GM19467 (cell line): Measurements from ENCODE around the gene HMMR.

Experiments
- ATAC-seq: cut with Tn5 transposase; IDR thresholded peaks from one replicate; pipeline ENCODE4 v1.9.1; 2021; ENCODE audit warnings: mild to moderate bottlenecking, moderate library complexity; ENCODE audit not compliant: unreplicated experiment

HMMR gene

DNA sequence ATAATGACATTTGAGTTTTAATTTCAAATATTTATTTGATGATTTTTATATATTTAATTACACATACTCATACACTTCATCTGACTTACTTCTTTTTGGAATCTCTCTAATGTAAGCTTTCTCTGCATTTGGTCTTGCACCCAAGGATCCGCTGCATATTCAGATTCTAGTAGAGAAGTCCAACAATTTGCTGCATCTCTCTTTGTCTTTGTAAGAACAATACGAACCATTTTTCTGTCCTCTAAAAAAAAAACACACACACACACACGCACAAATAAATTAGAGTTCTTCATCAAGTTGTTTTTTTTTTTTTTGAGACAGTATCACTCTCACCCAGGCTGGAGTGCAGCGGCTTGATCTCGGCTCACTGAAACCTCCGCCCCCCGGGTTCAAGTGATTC is 3.6 kb upstream of the HMMR start:
- ATAC-seq, result no peak

- ATAC-seq, result no peak
These were observed 1.6 kb upstream of the HMMR start for GRCh38 chr5:163458778-163459385.

DNA sequence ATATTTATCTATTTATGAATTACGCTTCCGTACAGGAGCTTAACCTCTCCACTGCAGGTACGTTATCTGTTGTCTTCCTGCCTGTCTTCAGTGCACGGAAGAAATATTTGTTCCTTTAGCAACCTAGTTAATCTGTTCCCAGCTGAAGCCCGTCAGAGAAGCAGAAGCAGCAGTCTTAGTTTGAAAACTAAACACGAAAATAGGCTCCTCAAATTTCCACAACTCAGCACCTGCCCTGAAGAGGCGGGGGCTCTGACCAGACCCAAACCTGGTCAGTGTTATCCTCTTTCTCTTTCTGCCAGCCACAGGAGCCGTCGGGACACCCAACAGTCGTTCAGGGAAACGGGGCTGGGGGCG is 992 bp upstream of the HMMR start:
- ATAC-seq, result peak; percentile 1

DNA sequence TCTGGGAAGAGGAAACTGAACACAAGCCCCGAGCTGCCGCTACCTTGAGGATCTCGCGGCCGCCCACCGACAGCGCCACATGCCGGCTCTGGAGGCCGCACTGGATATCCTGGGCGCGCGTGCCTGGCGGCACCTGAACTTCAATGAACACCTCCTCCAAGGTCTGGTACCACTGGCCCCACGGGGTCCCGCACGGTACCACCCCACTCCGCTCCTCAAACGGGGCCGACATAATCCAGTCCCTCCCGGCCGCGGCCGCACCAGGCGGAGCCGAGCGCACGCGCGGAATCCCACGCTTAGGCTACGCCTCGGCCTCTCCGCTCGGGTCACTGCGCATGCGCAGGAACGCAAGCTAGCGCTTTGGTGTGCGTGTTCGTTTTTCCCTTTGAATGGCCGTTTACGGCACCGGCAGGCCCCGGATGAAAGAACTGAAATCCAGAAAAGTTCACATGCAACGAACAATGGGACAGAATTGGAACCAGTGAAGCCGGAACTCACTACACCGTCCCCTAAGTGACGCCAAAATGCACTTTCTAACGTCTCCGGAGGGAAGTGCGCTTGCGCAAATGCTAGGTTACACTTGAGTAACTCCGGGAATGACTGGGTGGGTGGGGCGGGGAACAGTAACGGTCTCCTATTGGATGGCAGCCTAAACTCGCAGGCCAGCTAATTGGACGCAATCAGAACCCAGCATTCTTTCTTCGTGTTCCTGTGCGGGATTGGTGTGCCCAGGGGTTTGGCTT is 442 bp upstream of the HMMR start, which contains the start of gene NUDCD2:
NUDCD2 (minus strand) TSS at position 284 of the 743 bp plus-strand sequence; CDS start at position 232, 52 bp downstream.
- peak; percentile 83 for ATAC-seq

- ATAC-seq, result no peak
These were observed 2.6 kb downstream of the HMMR start for GRCh38 chr5:163463063-163463435.

DNA sequence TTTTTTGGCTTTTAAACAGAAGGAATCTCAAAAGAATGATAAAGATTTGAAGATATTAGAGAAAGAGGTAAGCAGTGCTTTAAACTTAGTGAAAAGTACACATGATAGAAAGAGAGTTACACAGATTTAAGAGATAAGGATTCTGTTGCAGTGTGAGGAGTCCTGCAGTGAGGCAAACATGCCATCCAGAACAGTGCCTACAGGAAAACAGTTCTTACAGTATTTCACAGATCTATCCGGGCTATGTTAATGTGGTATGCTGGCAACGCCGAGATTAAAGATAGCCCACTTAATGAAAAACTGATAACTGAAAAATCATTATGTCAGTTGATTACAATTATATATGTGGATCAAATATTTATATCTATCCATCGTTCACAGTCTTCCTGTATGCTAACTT is 7.2 kb downstream of the HMMR start:
- ATAC-seq, result no peak

DNA sequence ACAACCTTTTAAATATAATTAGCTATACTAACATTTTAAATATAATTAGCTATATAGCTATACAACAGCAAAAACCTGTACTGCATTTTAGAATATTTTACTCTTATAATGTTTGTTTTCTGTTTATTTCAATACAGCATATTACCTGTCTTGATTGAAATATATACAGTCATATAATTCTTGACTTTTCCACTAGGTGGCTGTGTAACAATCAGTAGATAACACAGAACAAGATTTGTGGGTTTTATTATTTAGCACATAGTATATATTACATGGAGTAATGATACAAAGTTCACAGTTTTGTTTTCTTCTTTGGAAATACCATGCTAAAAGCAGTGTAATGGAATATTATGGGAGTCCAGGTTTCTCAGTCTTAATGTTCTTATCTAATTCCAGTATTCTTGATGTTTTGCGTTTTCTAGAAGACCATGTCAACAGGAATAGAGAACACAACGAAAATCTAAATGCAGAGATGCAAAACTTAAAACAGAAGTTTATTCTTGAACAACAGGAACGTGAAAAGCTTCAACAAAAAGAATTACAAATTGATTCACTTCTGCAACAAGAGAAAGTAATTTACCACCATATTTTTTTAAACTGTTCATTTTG is 13.3 kb downstream of the HMMR start:
- no peak for ATAC-seq

GRCh38 chr5:163475411-163475810 is 15.0 kb downstream of the HMMR start:
- ATAC-seq, result no peak

- ATAC-seq, result no peak
These were observed 17.9 kb downstream of the HMMR start for GRCh38 chr5:163478126-163478981.

- no peak for ATAC-seq
These were observed 18.5 kb downstream of the HMMR start for GRCh38 chr5:163478982-163479271.

GRCh38 chr5:163489055-163489744 is 28.8 kb downstream of the HMMR start:
- no peak for ATAC-seq

DNA sequence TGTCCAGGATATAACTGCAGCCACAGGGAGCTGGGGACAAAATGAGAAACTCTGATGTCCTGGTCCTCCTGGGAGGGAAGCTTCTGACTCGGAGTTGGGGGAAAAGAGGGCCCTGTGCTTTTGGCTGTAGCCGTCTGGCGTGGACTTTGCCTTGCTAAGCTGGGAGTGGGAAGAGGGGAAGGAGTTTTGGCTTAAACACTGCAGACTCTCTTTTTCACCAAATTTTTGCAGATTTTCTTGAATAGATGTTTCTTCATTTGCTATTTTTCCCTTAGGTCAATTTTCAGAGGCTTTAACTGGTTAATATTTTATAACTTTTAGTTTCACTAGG is 29.3 kb downstream of the HMMR start:
- no peak for ATAC-seq

DNA sequence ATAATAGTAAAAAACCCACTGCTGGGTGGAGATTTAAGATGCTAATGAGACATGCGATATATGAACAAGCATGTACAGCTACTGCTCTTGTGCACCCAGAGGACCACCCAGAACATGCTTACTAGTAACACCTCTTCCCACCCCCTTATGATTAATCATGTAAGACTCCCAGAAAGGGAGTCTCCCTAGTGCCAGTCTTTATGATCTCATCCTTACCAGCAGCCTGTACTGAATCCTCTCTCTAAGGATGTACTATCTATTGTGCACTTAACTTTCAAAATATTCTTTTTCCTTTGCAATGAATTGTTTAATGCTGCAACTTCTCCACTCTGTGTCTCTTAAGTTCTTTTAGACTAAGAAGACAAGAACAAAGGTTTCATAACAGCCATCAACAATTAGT is 35.9 kb downstream of the HMMR start:
- no peak for ATAC-seq

DNA sequence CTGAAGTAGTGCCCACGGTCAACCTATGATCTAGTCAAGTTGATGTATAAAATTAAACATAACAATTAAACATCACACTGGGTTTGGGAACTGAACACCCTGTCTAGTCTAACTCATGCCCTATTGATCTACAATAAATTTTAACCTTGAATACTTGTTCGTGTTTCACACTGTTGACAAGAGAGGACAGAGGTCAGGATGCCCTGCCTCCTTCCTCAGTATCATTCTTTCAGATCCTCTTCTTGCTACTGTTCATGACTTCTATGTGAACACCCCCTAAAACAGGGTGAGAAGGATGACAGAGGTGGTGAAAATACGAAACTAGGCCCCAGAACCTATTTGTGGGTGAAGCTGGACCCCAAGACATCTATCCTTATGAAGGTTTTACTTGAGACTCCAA is 36.9 kb downstream of the HMMR start:
- no peak for ATAC-seq

DNA sequence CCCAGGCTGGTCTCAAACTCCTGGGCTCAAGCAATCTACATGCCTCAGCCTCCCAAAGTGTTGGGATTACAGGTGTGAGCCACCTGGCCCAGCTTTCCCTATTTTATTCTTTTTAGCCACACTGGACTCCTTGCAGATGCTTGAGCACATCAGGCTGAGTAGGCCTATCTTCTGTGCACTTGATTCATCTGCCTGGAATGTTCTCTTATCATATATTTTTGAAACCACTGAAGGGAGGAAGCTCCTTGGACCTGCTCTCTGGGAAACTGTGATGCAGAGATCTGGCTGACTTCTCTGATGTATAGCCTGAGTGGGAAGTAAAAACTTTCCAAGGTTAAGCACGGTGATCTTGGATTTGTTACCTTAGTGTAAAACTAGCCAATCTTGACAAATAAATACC is 38.5 kb downstream of the HMMR start:
- ATAC-seq, result no peak

GRCh38 chr5:163502521-163502920 is 42.1 kb downstream of the HMMR start:
- ATAC-seq, result no peak

GRCh38 chr5:163503106-163504078 is 43.0 kb downstream of the HMMR start:
- ATAC-seq, result no peak

DNA sequence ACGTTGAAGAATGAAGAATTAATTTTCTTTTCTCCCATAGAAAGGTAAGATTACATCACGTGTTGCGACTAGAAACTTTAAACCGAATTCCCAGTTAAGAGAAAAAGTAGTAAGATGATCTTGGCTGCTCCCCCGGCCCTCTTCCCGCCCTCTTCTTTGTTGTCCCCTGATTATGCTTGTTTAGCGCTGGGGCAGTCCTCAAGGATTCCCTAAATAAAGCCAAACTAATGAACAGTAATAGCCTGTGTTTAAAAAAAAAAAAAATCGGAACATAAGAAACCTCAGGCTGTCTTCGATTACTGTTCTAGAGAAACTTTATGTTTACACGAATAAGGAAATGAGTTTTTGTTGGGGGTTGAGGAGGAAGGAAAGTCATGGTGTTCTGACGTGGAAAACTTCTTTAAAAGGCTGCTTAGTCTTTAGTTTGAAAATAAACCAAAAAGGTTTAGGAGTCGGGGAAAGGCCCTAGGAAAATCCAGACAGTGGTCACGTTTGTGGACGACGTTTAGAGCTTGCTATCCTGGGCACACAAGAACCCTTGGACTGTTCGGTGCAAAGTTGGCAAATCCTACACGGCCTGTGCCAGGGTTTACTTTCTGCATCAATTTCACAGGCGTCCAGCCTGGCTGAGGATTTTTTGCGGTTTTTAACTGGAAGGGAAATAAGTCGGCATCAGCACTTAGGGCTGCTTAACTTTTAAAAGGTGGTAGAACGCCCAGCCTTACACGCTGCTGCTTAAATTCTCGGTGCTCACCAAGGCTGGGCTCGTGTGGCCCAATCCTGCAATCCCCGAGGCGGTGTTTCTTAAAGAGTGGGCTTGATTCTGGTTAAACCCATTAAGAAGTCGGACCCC is 43.9 kb downstream of the HMMR start:
- no peak for ATAC-seq

DNA sequence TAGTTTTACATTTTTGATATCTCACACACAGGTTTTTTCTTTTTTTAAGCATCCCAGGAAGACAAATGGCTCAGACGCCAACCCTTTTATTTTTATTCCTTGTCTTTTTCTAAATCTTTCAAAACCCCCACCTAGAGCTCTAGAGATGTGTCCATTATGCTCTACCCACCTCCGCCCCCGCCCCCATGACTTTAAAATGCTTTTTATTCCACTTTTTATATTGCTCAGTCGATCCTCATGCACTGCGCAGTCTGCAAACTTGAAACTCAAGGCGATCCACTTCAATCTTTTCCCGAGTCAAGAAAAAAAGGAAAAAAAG is 44.6 kb downstream of the HMMR start:
- no peak for ATAC-seq
